ENCODE measurements around the gene POM121C.
"Not testable (repeated sequence)": the region's sequence is repeated elsewhere in the genome, so short reads cannot be mapped to it uniquely, and the experiment has no call there.

Gene POM121C

GRCh38 chr7:75393194-75393593 lies 92.9 kb downstream of the POM121C start:
- DNase-seq (ENCODE audit: low spot score) = not testable (repeated sequence)

GRCh38 chr7:75374519-75375317 lies 111.4 kb downstream of the POM121C start:
- DNase-seq (ENCODE audit: low spot score) = not testable (repeated sequence)

GRCh38 chr7:75374144-75374518 lies 112.0 kb downstream of the POM121C start:
- DNase-seq (ENCODE audit: low spot score) = not testable (repeated sequence)

GRCh38 chr7:75367313-75367712 lies 118.8 kb downstream of the POM121C start:
- not testable (repeated sequence) for DNase-seq (ENCODE audit: low spot score)

All from LoVo (cell line).